Central memory CD4-positive, alpha-beta T cell (primary cell): Measurements from ENCODE around the gene CYP4F2.
A peak's percentile ranks its signal among the peaks of the same experiment; 100 is the strongest.
"Not testable (repeated sequence)": the region's sequence is repeated elsewhere in the genome, so short reads cannot be mapped to it uniquely, and the experiment has no call there.

Experiments used
- DNase-seq: peaks from one replicate; pipeline ENCODE4 v3.0.0; 2022

The CYP4F2 gene

DNA sequence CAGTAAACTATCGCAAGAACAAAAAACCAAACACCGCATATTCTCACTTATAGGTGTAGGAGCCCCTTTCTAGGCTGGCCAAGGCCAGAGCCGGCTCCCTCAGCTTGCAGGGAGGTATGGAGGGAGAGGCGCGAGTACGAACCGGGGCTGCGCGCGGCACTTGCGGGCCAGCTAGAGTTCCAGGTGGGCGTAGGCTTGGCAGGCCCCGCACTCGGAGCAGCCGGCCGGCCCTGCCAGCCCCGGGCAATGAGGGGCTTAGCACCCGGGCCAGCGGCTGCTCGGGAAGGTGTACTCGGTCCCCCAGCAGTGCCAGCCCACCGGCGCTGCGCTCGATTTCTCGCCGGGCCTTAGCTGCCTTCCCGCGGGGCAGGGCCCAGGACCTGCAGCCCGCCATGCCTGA is 1.7 kb upstream of the CYP4F2 start:
- not testable (repeated sequence) for DNase-seq

- no peak for DNase-seq
Observed at GRCh38 chr19:15897026-15897737, 692 bp downstream of the CYP4F2 start.

- no peak for DNase-seq
Observed at GRCh38 chr19:15895876-15896430, 1.9 kb downstream of the CYP4F2 start.

DNA sequence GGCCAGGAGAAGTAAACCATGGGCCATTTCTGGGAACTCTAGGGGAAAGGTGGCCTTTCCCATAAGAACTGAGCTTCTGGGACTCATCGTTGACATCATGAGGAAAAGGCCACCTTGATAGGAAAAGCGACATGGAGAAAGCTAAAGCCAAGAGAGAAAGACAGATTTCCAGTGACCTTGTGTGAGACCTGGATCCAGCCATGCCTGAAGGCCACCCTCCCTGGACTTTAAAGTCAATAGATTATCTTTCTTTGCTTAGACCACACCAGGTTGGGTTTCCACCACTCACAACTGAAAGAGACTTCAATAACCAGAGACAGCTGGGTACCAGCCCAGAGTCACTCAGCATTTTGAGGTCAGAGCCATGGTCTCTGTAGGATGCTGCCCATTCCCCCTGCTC is 3.5 kb downstream of the CYP4F2 start:
- no peak for DNase-seq

GRCh38 chr19:15893477-15893876 is 4.4 kb downstream of the CYP4F2 start:
- no peak for DNase-seq

DNA sequence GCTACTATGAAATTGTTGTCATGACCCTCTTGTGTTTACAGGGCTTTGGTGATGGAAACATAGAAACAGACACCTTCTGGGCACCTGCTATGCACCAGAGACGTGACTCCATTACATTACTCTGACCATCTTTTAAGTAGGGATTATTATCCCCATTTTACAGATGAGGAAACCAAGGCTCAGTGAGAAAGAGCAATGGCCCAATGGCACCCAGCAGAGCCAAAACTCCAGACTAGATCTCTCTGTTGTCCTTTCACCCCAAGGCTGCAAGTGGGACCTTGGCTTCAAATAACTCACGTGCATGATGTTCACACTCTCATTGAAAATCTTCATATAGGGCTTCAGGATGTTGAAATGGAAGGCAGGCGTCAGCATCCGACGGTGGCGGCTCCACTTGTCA is 5.9 kb downstream of the CYP4F2 start:
- DNase-seq = no peak

- no peak for DNase-seq
Observed at GRCh38 chr19:15891434-15891833, 6.4 kb downstream of the CYP4F2 start.

- DNase-seq = not testable (repeated sequence)
Observed at GRCh38 chr19:15889339-15889738, 8.5 kb downstream of the CYP4F2 start.

GRCh38 chr19:15885919-15886318 is 12.0 kb downstream of the CYP4F2 start:
- no peak for DNase-seq

- no peak for DNase-seq
Observed at GRCh38 chr19:15885167-15885566, 12.7 kb downstream of the CYP4F2 start.

GRCh38 chr19:15883329-15883728 is 14.5 kb downstream of the CYP4F2 start:
- not testable (repeated sequence) for DNase-seq

DNA sequence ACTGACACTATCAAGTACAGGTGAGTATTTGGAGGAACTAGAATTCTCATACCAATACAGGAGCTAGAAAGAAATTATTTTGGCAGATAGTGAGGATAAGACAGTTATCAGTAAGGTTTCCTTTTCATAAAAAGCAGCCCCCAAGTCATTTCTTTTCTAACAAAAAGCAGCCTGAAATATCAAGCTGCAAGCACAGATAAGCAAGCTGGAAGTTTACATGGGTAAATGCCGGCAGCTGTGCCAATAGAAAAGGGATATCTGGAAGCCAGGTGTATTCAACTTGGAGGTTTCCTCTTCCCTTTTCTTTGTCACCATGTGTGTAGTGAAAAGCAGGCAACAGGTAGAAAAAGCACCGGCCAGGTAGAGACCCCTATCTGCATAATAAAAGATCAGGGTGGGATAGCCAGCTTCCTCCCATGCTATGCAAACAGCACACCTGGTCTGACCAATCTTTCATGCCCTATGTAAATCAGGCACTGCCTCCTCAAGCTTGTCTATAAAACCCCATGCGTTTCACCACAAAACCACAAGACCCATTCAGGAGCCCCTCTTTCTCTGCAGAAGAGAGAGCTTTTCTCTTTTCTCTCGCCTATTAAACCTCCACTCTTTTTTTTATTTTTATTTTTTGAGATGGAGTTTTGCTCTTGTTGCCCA is 22.9 kb downstream of the CYP4F2 start:
- no peak for DNase-seq

DNA sequence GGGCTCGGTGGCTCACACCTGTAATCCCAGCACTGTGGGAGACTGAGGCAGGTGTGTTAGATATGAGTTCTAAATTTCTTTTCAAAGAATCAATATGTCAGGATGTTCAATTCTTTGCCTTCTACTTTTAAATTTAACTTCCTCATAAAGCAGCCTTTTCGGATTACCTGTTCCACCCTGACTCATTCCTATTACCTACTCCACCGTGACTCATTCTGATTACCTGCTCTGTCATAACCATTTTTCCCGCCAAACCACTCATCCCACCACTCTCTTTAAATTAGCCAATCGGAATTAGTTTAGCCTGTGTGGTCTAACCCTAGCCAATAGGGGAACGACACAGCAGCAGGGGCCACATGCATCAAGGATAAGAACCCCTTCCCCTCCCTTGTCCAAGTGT is 24.1 kb downstream of the CYP4F2 start:
- not testable (repeated sequence) for DNase-seq

GRCh38 chr19:15871570-15871969 is 26.3 kb downstream of the CYP4F2 start:
- DNase-seq = no peak

- DNase-seq = no peak
Observed at GRCh38 chr19:15869873-15870272, 28.0 kb downstream of the CYP4F2 start.

- DNase-seq = peak; percentile 34
Observed at GRCh38 chr19:15869109-15869555, 28.7 kb downstream of the CYP4F2 start.

DNA sequence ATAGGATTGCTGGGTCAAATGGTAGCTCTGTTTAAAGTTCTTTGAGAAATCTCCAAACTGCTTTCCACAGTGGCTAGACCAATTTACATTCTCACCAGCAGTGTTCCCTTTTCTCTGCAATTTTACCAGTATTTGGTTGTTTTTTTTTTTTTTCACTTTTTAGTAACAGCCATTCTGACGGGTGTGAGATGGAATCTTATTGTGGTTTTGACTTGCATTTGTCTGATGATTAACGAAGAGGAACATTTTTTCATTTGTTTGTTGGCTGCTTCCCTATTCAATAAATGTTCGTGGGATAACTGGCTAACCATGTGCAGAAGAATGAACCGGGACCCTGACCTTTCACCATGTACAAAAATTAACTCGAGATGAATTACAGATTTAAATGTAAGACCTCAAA is 31.2 kb downstream of the CYP4F2 start:
- no peak for DNase-seq

GRCh38 chr19:15864824-15865223 is 33.0 kb downstream of the CYP4F2 start:
- no peak for DNase-seq

DNA sequence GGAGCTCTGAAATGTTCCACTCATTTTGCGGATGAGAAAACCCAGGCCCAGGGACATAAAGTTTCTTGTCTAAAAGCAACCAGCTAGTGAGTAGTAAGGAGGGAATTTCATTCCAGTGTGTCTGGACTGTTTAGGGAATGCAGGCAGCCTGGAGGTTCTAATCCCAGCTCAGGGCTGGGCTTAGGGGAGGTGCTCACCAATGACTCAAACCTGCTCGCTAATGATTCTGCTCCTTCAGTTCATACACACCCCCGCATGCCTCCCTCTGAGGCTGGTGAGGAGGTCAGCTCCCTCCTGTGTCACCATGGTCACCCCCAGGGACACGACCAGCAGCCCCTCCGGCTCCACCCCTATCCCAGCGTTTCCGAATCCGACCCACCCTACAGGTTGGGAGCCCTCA is 34.6 kb downstream of the CYP4F2 start:
- DNase-seq = no peak

- no peak for DNase-seq
Observed at GRCh38 chr19:15862444-15862843, 35.4 kb downstream of the CYP4F2 start.

- no peak for DNase-seq
Observed at GRCh38 chr19:15860522-15860921, 37.4 kb downstream of the CYP4F2 start.

DNA sequence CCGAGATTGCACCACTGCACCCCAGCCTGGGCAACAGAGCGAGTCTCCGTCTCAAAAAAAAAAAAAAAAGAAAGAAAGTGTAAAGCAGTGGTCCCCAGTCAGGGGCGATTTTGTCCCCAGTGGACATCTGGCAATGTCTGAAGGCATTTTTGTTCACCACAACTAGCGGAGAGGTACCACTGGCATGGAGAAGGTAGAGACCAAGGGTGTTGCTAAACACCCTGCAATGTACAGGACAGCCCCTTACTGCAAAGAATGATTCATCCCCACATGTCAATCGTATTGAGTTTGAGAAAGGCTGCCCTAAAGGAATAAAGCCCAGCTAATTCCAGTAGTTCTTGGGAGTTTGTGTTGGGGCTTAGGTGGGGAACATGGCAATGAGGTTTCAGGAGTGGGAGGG is 38.7 kb downstream of the CYP4F2 start:
- DNase-seq = no peak

DNA sequence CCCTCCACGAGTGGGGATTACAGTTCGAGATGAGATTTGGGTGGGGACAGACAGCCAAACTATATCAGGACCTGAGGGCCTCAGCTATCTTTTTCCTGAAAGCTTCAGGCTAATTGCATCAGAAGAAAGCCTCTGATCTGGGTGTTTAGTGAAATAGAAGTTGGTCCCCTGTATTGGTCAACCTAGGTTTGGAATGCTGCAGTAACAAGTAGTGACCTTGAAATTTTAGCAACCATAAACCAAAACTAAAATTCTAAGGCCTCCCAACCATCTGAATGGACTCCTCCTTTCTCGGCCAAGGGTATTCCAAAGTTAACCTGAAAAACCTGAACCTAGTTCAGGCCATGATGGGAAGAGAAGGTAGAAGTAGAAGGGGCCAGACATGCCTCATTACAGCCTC is 47.5 kb downstream of the CYP4F2 start:
- DNase-seq = no peak

- DNase-seq = no peak
Observed at GRCh38 chr19:15846923-15847322, 51.0 kb downstream of the CYP4F2 start.
